B cell (primary cell): ENCODE data around the gene SH3RF3. TPM values are rescaled to one million over a fixed set of nuclear protein-coding genes. Genes with fewer than 3 reads are reported as not detected.

Source experiments
- ATAC-seq: fragments of 200-7000 bp; cut with Tn5 transposase; one replicate; pipeline ENCODE4 v1.10.0; 2021; ENCODE audit warnings: low read depth, mild to moderate bottlenecking, moderate number of reproducible peaks, moderate library complexity
- CTCF ChIA-PET: fragments of 350-600 bp; sonication (Branson Sonifier 250); formaldehyde crosslinking; loops from one replicate; lab custom pipeline; 2021; ENCODE audit warnings: antibody characterized with exemption, inconsistent platforms; lab: Charles Lee
- POLR2A ChIA-PET: fragments of 350-600 bp; sonication (Branson Sonifier 250); formaldehyde crosslinking; loops from one replicate; lab custom pipeline; 2021; ENCODE audit warnings: antibody characterized with exemption; lab: Charles Lee
- DNase-seq: peaks from one replicate; pipeline ENCODE4 v3.0.0; 2013
- H2AFZ ChIP-seq: 2 replicates; pipeline ENCODE4 v1.6.1; 2012; ENCODE audit warnings: mild to moderate bottlenecking, low read depth, low read length; ENCODE audit not compliant: insufficient read depth, poor library complexity, severe bottlenecking
- H3K27ac ChIP-seq, 2 donors: 1 replicate in 1 of 2; 2 replicates in 1 of 2; pipeline ENCODE4 v1.5.1; 2012 to 2013; ENCODE audit warnings: low read length in 2 of 2, mild to moderate bottlenecking in 2 of 2, moderate library complexity in 1 of 2
- H3K27me3 ChIP-seq, 4 experiments: fragments of 200-600 bp in 1 of 4; sonication (generic) in 1 of 4; replicated peaks in 1 of 4; 1 replicate in 2 of 4; 2 replicates in 2 of 4; pipeline versions ENCODE4 v1.6.1 to v1.7.0; 2013 to 2016; ENCODE audit warnings: low read length in 3 of 4, mild to moderate bottlenecking in 2 of 4, mixed read lengths in 1 of 4, moderate library complexity in 1 of 4; ENCODE audit not compliant: insufficient read depth in 4 of 4, control insufficient read depth in 3 of 4; ENCODE audit errors: control extremely low read depth in 1 of 4
- H3K36me3 ChIP-seq, 2 experiments: replicated peaks in 1 of 2; 1 replicate in 1 of 2; 2 replicates in 1 of 2; pipeline versions ENCODE4 v1.6.1 to v1.7.1; 2013; ENCODE audit warnings: low read length in 1 of 2; ENCODE audit not compliant: insufficient read depth in 2 of 2, control insufficient read depth in 1 of 2; ENCODE audit errors: control extremely low read depth in 1 of 2, extremely low read depth in 1 of 2
- H3K4me1 ChIP-seq, 2 donors: fragments of 200-600 bp in 1 of 2; sonication (generic) in 1 of 2; 1 replicate in 1 of 2; 2 replicates in 1 of 2; pipeline versions ENCODE4 v1.5.1 to v1.6.1; 2013 to 2017; ENCODE audit warnings: low read length in 2 of 2; ENCODE audit not compliant: control insufficient read depth in 2 of 2, insufficient read depth in 2 of 2
- H3K4me2 ChIP-seq: replicated peaks from 2 replicates; pipeline ENCODE3; 2012; ENCODE audit warnings: mild to moderate bottlenecking, low read depth, low read length; ENCODE audit not compliant: poor library complexity, severe bottlenecking
- H3K4me3 ChIP-seq, 5 experiments: fragments of 200-600 bp in 1 of 5; sonication (generic) in 1 of 5; 1 replicate in 3 of 5; 2 replicates in 2 of 5; pipeline versions ENCODE4 v1.5.1 to v1.7.0; 2011 to 2016; ENCODE audit warnings: low read length in 4 of 5, mild to moderate bottlenecking in 4 of 5, low read depth in 2 of 5, control low read depth in 1 of 5, moderate library complexity in 1 of 5; ENCODE audit not compliant: insufficient read depth in 1 of 5; ENCODE audit errors: control extremely low read depth in 1 of 5, extremely low read depth in 1 of 5
- H3K79me2 ChIP-seq: fragments of 200-600 bp; sonication (generic); one replicate; pipeline ENCODE4 v1.6.0; 2016; ENCODE audit warnings: low read length; ENCODE audit not compliant: control insufficient read depth, insufficient read depth
- H3K9ac ChIP-seq: fragments of 200-600 bp; sonication (generic); 2 replicates; pipeline ENCODE4 v1.6.1; 2017; ENCODE audit warnings: mild to moderate bottlenecking, low read length, moderate library complexity
- H3K9me3 ChIP-seq, 3 donors: one replicate each; pipeline versions ENCODE4 v1.6.1 to v1.7.1; 2013; ENCODE audit warnings: low read length in 2 of 3; ENCODE audit not compliant: control insufficient read depth in 2 of 3, insufficient read depth in 1 of 3; ENCODE audit errors: control extremely low read depth in 1 of 3
- H4K20me1 ChIP-seq: 2 replicates; pipeline ENCODE4 v1.6.0; 2012; ENCODE audit warnings: mild to moderate bottlenecking, low read length; ENCODE audit not compliant: insufficient read depth, control insufficient read depth, poor library complexity, severe bottlenecking
- H3K27ac Mint-ChIP-seq: one replicate; pipeline ENCODE4 v1.8.0; 2021; ENCODE audit warnings: mixed read lengths
- H3K27me3 Mint-ChIP-seq: one replicate; pipeline ENCODE4 v1.8.0; 2021; ENCODE audit warnings: mixed read lengths
- H3K4me1 Mint-ChIP-seq: one replicate; pipeline ENCODE4 v1.8.0; 2021; ENCODE audit warnings: mixed read lengths
- H3K4me3 Mint-ChIP-seq: one replicate; pipeline ENCODE4 v1.8.0; 2021; ENCODE audit warnings: mixed read lengths
- H3K9me3 Mint-ChIP-seq: one replicate; pipeline ENCODE4 v1.8.0; 2022; ENCODE audit warnings: mixed read lengths; ENCODE audit not compliant: insufficient read depth
- CTCF ChIP-seq: fragments of 200-600 bp; IDR thresholded peaks from one replicate; pipeline ENCODE4 v1.8.0; 2022; ENCODE audit warnings: antibody characterized with exemption, mild to moderate bottlenecking
- EZH2 ChIP-seq: IDR thresholded peaks from 2 replicates; pipeline ENCODE4 v1.6.1; 2012; ENCODE audit warnings: borderline replicate concordance, low read depth, mild to moderate bottlenecking, moderate library complexity, low read length; ENCODE audit not compliant: insufficient read depth, poor library complexity, severe bottlenecking
- WGBS: methylation state at CpG from one replicate; pipeline ENCODE4 v1.1.5; 2013; ENCODE audit warnings: missing lambda C conversion rate; ENCODE audit not compliant: insufficient coverage; 5-methylcytosine and 5-hydroxymethylcytosine counted together
- intact Hi-C: fragments of 100-400 bp; cut with micrococcal nuclease; formaldehyde crosslinking; loops from one replicate; pipeline ENCODE4 v1.10.0; 2022
- polyA plus RNA-seq: library from polyadenylated mRNA; depleted of rRNA; stranded (reverse); fragments of >200 nt; gene quantifications from 2 replicates; pipeline ENCODE4 v1.2.3, GENCODE V29; 2012
- total RNA-seq, 2 donors: library from RNA; stranded (reverse); fragments of 120-200 nt in 1 of 2; gene quantifications; 1 replicate in 1 of 2; 2 replicates in 1 of 2; pipeline versions ENCODE4 v1.2.3 to v1.2.4, GENCODE V29; 2013 to 2022

Gene SH3RF3
- total and polyA plus RNA-seq, 2 donors (not counting 1 experiment from before 2014, with no cell fraction given), result 0.07 to 1.2 TPM

GRCh38 chr2:109428841-109429566 is 300.0 kb downstream of the SH3RF3 start:
- POLR2A ChIA-PET, result no interaction called here
- H3K4me1 ChIP-seq, result no peaks in the 10 kb centered on the region
- H3K4me3 Mint-ChIP-seq, result no peak overlapping the region
- no peaks in the 10 kb centered on the region for H3K27me3 ChIP-seq
- no peaks in the 10 kb centered on the region for H3K27me3 Mint-ChIP-seq
- no peak for ATAC-seq
- CTCF ChIA-PET, result no interaction called here
- no peaks in the 10 kb centered on the region for H3K9me3 Mint-ChIP-seq
- H3K4me1 Mint-ChIP-seq, result no peaks in the 10 kb centered on the region
- H3K27ac Mint-ChIP-seq, result no peak overlapping the region
- DNase-seq, result no peak
- no peak for TF ChIP-seq EZH2
- no peak for TF ChIP-seq CTCF
- WGBS, result 95% methylated on average over 16 of the region's 19 CpGs
- H3K27ac ChIP-seq, result no peak overlapping the region
- no peak overlapping the region for H3K4me2 ChIP-seq
- no peaks in the 10 kb centered on the region for H3K9me3 ChIP-seq
- intact Hi-C loops, result no loop called here
- H3K4me3 ChIP-seq, result no peak overlapping the region
- no peak overlapping the region for H2AFZ ChIP-seq
- H3K79me2 ChIP-seq, result no peaks in the 10 kb centered on the region
- H4K20me1 ChIP-seq, result no peaks in the 10 kb centered on the region
- H3K36me3 ChIP-seq, result no peaks in the 10 kb centered on the region
- no peak overlapping the region for H3K9ac ChIP-seq

- H3K4me3 Mint-ChIP-seq, result no peak overlapping the region
- no peaks in the 10 kb centered on the region for H3K27me3 Mint-ChIP-seq
- Histone ChIP-seq H2AFZ (no peak overlapping the region), H3K36me3 (no peaks in the 10 kb centered on the region), H3K27me3 (no peaks in the 10 kb centered on the region), H3K9ac (no peak overlapping the region), H4K20me1 (no peaks in the 10 kb centered on the region), H3K9me3 (no peaks in the 10 kb centered on the region), H3K4me3 (no peak overlapping the region), H3K4me1 (no peaks in the 10 kb centered on the region), H3K4me2 (no peak overlapping the region), H3K79me2 (no peaks in the 10 kb centered on the region), H3K27ac (no peak overlapping the region)
- intact Hi-C loops, result no loop called here
- DNase-seq (no peak), ATAC-seq (no peak)
- WGBS, result 93% methylated on average over 17 of the region's 18 CpGs
- no peak overlapping the region for H3K27ac Mint-ChIP-seq
- H3K4me1 Mint-ChIP-seq, result no peaks in the 10 kb centered on the region
- no peaks in the 10 kb centered on the region for H3K9me3 Mint-ChIP-seq
- POLR2A ChIA-PET, result no interaction called here
- TF ChIP-seq CTCF (no peak), EZH2 (no peak)
- CTCF ChIA-PET, result no interaction called here
These were observed 300.7 kb downstream of the SH3RF3 start for GRCh38 chr2:109429567-109430328.
